ENCODE measurements around the gene FBXO8. TPM values are rescaled to one million over a fixed set of nuclear protein-coding genes. Genes with fewer than 3 reads are reported as not detected.

FBXO8 gene
- total RNA-seq, 1 donor from 2014 or later, result 12.8 TPM

DNA sequence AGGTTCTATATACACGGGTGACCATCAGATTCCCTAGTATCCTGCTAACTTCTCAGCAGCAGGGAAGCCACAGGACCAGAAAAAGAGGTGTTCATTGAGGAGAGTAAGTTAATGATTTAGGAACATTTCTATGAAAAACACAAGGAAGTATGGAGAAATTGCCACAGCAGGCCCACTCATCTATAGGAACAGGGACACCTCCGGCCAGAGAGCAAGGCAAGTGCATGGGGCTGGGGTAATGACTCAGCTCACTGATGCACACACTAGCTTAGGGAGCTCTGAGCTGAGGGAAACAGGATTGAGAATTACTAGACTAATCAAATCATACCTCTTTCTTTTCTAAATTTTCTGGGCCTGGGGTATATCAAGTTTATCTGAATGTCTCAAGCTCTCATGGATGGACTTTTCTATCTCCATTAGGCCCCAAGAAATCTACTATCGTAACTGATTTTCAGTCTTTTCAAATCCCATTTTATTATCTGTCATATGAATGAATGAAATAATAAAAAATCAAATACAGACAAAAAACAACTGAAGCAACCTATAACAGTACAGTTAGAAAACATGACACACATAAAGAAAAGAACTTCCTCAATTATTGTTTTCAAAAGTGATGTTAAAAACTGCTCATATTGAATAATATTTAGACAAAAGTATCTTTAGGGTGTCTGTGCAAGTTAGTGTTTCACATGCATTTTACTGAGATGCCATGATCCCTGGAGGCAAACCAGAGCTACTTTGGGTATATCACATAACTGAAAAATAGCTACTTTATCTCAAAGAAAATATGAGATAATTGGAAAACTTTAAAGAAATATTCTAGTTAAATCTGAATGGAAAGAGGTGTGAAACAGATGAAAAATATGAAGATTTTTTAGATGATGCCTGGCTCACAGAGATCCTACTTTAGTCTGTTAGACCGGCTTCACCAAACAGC lies 89.8 kb downstream of the FBXO8 start:
- TF ChIP-seq, protein P1, sequence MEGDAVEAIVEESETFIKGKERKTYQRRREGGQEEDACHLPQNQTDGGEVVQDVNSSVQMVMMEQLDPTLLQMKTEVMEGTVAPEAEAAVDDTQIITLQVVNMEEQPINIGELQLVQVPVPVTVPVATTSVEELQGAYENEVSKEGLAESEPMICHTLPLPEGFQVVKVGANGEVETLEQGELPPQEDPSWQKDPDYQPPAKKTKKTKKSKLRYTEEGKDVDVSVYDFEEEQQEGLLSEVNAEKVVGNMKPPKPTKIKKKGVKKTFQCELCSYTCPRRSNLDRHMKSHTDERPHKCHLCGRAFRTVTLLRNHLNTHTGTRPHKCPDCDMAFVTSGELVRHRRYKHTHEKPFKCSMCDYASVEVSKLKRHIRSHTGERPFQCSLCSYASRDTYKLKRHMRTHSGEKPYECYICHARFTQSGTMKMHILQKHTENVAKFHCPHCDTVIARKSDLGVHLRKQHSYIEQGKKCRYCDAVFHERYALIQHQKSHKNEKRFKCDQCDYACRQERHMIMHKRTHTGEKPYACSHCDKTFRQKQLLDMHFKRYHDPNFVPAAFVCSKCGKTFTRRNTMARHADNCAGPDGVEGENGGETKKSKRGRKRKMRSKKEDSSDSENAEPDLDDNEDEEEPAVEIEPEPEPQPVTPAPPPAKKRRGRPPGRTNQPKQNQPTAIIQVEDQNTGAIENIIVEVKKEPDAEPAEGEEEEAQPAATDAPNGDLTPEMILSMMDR (IDR thresholded peaks at IDR 0.05; ENCODE audit: unreplicated experiment), result no peak
- H3K27ac Mint-ChIP-seq, result no peak overlapping the region
- H3K4me3 Mint-ChIP-seq (ENCODE audit: low read depth), result no peak overlapping the region
- H3K36me3 Mint-ChIP-seq (ENCODE audit: insufficient read depth), result no peaks in the 10 kb centered on the region
- H3K9me3 Mint-ChIP-seq (ENCODE audit: low read depth), result no peaks in the 10 kb centered on the region
- peaks cover 18% of the 10 kb centered on the region for H3K27me3 Mint-ChIP-seq
- DNase-seq (ENCODE audit: low spot score, unreplicated experiment), result no peak
- peaks cover 2% of the 10 kb centered on the region for H3K4me1 Mint-ChIP-seq (ENCODE audit: low read depth)

DNA sequence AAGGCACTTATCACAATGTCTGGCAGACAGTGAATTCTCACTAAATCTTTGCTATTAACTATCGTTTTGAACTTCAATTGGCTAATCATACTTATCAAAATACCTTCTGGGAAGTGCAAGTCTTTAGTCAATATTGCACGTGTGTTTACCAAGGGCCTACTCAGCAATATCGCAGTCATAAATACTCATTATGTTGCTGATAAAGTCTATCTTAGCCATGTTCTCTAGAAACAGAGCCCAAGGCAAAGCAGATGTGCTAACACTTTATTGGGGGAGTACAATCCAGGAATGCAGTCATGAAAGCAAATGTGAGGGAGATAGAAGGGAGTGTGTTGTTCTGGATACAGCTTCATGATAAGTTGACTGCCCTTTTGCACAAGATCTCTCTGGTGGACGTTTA lies 90.5 kb downstream of the FBXO8 start:
- Mint-ChIP-seq H3K27me3 (peaks cover 21% of the 10 kb centered on the region), H3K9me3 (ENCODE audit: low read depth) (no peaks in the 10 kb centered on the region), H3K36me3 (ENCODE audit: insufficient read depth) (no peaks in the 10 kb centered on the region), H3K27ac (no peak overlapping the region), H3K4me1 (ENCODE audit: low read depth) (peaks cover 2% of the 10 kb centered on the region), H3K4me3 (ENCODE audit: low read depth) (no peak overlapping the region)
- TF ChIP-seq, protein P1 (IDR thresholded peaks at IDR 0.05; ENCODE audit: unreplicated experiment), result no peak
- DNase-seq (ENCODE audit: low spot score, unreplicated experiment), result no peak

DNA sequence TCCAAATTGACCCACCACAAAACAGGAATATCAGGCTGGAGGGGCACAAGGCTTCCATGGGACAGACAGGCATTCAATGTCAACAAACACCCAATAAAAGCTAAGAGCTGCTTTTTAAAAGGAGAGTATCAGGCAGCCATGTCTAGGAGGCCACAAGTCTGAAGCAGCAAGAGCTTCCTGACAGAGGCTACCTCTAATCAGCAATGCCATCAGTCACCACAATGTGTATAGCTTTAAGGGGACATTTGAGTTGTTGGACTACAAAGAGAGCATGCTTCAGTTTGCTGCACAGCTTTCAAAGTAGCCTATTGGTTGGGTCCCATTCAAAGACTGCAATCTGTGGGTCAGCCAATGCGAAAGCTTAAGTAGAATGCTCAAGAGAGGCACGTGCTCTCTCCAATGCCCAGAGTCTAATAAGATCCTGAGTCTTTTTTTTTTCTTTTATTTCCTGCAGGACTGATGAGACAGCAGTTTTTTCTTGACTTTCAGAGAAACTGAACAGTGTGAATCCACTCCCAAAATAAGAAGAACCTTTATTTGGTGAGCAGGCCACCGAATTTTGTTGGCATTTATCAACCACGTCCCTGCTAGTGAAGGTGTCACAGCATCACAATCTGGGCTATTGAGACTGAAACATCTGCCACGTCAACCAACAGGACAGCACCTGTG lies 92.5 kb downstream of the FBXO8 start:
- Mint-ChIP-seq H3K36me3 (ENCODE audit: insufficient read depth) (no peaks in the 10 kb centered on the region), H3K27ac (no peak overlapping the region), H3K9me3 (ENCODE audit: low read depth) (no peaks in the 10 kb centered on the region), H3K4me1 (ENCODE audit: low read depth) (no peaks in the 10 kb centered on the region), H3K4me3 (ENCODE audit: low read depth) (no peak overlapping the region), H3K27me3 (peaks cover 28% of the 10 kb centered on the region)
- TF ChIP-seq, protein P1 (IDR thresholded peaks at IDR 0.05; ENCODE audit: unreplicated experiment), result no peak
- DNase-seq (ENCODE audit: low spot score, unreplicated experiment), result no peak

DNA sequence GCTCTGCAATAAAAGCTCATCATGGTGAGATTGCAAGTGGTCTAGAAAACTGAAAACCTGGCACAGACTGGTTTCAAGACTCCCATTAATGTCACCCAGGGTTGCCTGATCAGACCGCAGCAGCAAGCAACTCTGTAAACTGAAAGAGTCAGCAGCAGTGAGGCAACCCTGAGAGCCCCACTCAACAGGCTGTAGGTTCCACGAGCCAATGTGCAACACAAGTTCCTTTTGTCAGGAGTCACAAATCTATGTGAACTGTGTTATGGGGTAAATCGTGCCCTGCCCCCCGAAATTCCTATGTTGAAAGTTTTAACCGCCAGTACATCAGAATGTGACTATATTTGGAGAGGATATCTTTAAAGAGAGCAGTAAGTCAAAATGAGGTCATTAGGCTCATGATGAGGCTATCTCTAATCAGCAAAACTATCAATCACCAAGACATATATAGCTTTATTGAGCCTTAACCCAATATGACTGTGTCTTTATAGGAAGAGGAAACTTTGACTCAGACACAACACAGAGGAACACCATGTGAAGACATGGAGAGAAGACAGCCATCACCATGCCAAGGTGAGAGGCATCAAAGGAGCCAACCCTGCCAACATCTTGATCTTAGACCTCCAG lies 94.0 kb downstream of the FBXO8 start:
- H3K36me3 Mint-ChIP-seq (ENCODE audit: insufficient read depth), result no peaks in the 10 kb centered on the region
- no peak overlapping the region for H3K27ac Mint-ChIP-seq
- no peaks in the 10 kb centered on the region for H3K4me1 Mint-ChIP-seq (ENCODE audit: low read depth)
- no peak for DNase-seq (ENCODE audit: low spot score, unreplicated experiment)
- TF ChIP-seq, protein P1 (IDR thresholded peaks at IDR 0.05; ENCODE audit: unreplicated experiment), result no peak
- peaks cover 26% of the 10 kb centered on the region for H3K27me3 Mint-ChIP-seq
- H3K4me3 Mint-ChIP-seq (ENCODE audit: low read depth), result no peak overlapping the region
- H3K9me3 Mint-ChIP-seq (ENCODE audit: low read depth), result no peaks in the 10 kb centered on the region

Other genes with a start within 250 kb of the FBXO8 start
- 15.8 and 16.1 TPM in 2 replicates for gene CEP44, start 244 bp upstream of the FBXO8 start, total RNA-seq
- gene HPGD, start 238.8 kb upstream of the FBXO8 start, total RNA-seq, result 2.0 and 3.4 TPM in 2 replicates

Data from progenitor cell of endocrine pancreas (in vitro differentiated cells).